ENCODE measurements around the gene EFCAB8. TPM values are rescaled to one million over a fixed set of nuclear protein-coding genes. Genes with fewer than 3 reads are reported as not detected.
A peak's percentile ranks its signal among the peaks of the same experiment; 100 is the strongest.

EFCAB8 gene
- total RNA-seq, 1 donor from 2014 or later, result 0.29 TPM

GRCh38 chr20:32995802-32996201 lies 137.1 kb downstream of the EFCAB8 start:
- Mint-ChIP-seq H3K4me3 (ENCODE audit: low read depth) (no peak overlapping the region), H3K36me3 (ENCODE audit: insufficient read depth) (no peaks in the 10 kb centered on the region), H3K9me3 (ENCODE audit: low read depth) (peaks cover 9% of the 10 kb centered on the region), H3K27ac (no peak overlapping the region), H3K27me3 (peaks cover 3% of the 10 kb centered on the region), H3K4me1 (ENCODE audit: low read depth) (no peaks in the 10 kb centered on the region)
- DNase-seq (ENCODE audit: low spot score, unreplicated experiment), result no peak
- peak; percentile 22 for TF ChIP-seq CTCF (IDR thresholded peaks at IDR 0.05; ENCODE audit: unreplicated experiment)

- Mint-ChIP-seq H3K36me3 (ENCODE audit: insufficient read depth) (no peaks in the 10 kb centered on the region), H3K9me3 (ENCODE audit: low read depth) (peaks cover 9% of the 10 kb centered on the region), H3K4me1 (ENCODE audit: low read depth) (no peaks in the 10 kb centered on the region), H3K27me3 (peaks cover 3% of the 10 kb centered on the region), H3K4me3 (ENCODE audit: low read depth) (no peak overlapping the region), H3K27ac (no peak overlapping the region)
- no peak for DNase-seq (ENCODE audit: low spot score, unreplicated experiment)
- TF ChIP-seq CTCF (IDR thresholded peaks at IDR 0.05; ENCODE audit: unreplicated experiment), result no peak
Measured at GRCh38 chr20:32997431-32997830, 138.7 kb downstream of the EFCAB8 start.

- no peaks in the 10 kb centered on the region for H3K36me3 Mint-ChIP-seq (ENCODE audit: insufficient read depth)
- H3K4me1 Mint-ChIP-seq (ENCODE audit: low read depth), result no peaks in the 10 kb centered on the region
- no peak overlapping the region for H3K4me3 Mint-ChIP-seq (ENCODE audit: low read depth)
- TF ChIP-seq CTCF (IDR thresholded peaks at IDR 0.05; ENCODE audit: unreplicated experiment), result no peak
- no peak overlapping the region for H3K27ac Mint-ChIP-seq
- H3K27me3 Mint-ChIP-seq, result peaks cover 3% of the 10 kb centered on the region
- peaks cover 8% of the 10 kb centered on the region for H3K9me3 Mint-ChIP-seq (ENCODE audit: low read depth)
- DNase-seq (ENCODE audit: low spot score, unreplicated experiment), result no peak
Measured at GRCh38 chr20:32999603-33000250, 141.0 kb downstream of the EFCAB8 start.

- H3K36me3 Mint-ChIP-seq (ENCODE audit: insufficient read depth), result no peaks in the 10 kb centered on the region
- H3K4me1 Mint-ChIP-seq (ENCODE audit: low read depth), result no peaks in the 10 kb centered on the region
- no peak overlapping the region for H3K27ac Mint-ChIP-seq
- H3K27me3 Mint-ChIP-seq, result peaks cover 3% of the 10 kb centered on the region
- no peak overlapping the region for H3K4me3 Mint-ChIP-seq (ENCODE audit: low read depth)
- no peak for TF ChIP-seq CTCF (IDR thresholded peaks at IDR 0.05; ENCODE audit: unreplicated experiment)
- peaks cover 4% of the 10 kb centered on the region for H3K9me3 Mint-ChIP-seq (ENCODE audit: low read depth)
- DNase-seq (ENCODE audit: low spot score, unreplicated experiment), result no peak
Measured at GRCh38 chr20:33000802-33001466, 142.2 kb downstream of the EFCAB8 start.

GRCh38 chr20:33002087-33002808 lies 143.5 kb downstream of the EFCAB8 start:
- no peak overlapping the region for H3K27ac Mint-ChIP-seq
- peaks cover 4% of the 10 kb centered on the region for H3K9me3 Mint-ChIP-seq (ENCODE audit: low read depth)
- no peak overlapping the region for H3K4me3 Mint-ChIP-seq (ENCODE audit: low read depth)
- H3K27me3 Mint-ChIP-seq, result peaks cover 3% of the 10 kb centered on the region
- H3K4me1 Mint-ChIP-seq (ENCODE audit: low read depth), result no peaks in the 10 kb centered on the region
- H3K36me3 Mint-ChIP-seq (ENCODE audit: insufficient read depth), result no peaks in the 10 kb centered on the region
- no peak for DNase-seq (ENCODE audit: low spot score, unreplicated experiment)
- TF ChIP-seq CTCF (IDR thresholded peaks at IDR 0.05; ENCODE audit: unreplicated experiment), result no peak
